SK-N-SH treated with all-trans-retinoic acid at 6 μM for 48 hours (cell line): Measurements from ENCODE around the gene CLSTN2.

Experiments
- OSR1 ChIP-seq: fragments of 250-450 bp; sonication (Bioruptor Pico); IDR thresholded peaks from 2 replicates; pipeline ENCODE4 v1.8.0; 2022; ENCODE audit warnings: moderate library complexity, mild to moderate bottlenecking, inconsistent platforms
- PPARA ChIP-seq: fragments of 250-450 bp; sonication (Bioruptor Pico); IDR thresholded peaks from 2 replicates; pipeline ENCODE4 v1.5.0; 2020; ENCODE audit warnings: mild to moderate bottlenecking, borderline replicate concordance
- RARB ChIP-seq: fragments of 250-450 bp; sonication (Bioruptor Pico); IDR thresholded peaks from 2 replicates; pipeline ENCODE4 v1.8.0; 2021; ENCODE audit warnings: mild to moderate bottlenecking, moderate library complexity
- ZFP3 ChIP-seq: fragments of 250-450 bp; sonication (Bioruptor Pico); IDR thresholded peaks from 2 replicates; pipeline ENCODE4 v1.5.0; 2020; ENCODE audit warnings: mild to moderate bottlenecking, moderate library complexity
- ZNF70 ChIP-seq: fragments of 450-650 bp; formaldehyde crosslinking; IDR thresholded peaks from 2 replicates; pipeline ENCODE4 v1.5.0; 2020; ENCODE audit warnings: mild to moderate bottlenecking, moderate library complexity
- ZNF8 ChIP-seq: fragments of 450-650 bp; formaldehyde crosslinking; IDR thresholded peaks from 2 replicates; pipeline ENCODE4 v1.5.0; 2020; ENCODE audit warnings: mild to moderate bottlenecking, moderate library complexity
- TF ChIP-seq, protein P1 (sequence below): fragments of 250-450 bp; sonication (Bioruptor Pico); IDR thresholded peaks from 2 replicates; pipeline ENCODE4 v1.8.0; 2020; ENCODE audit warnings: mild to moderate bottlenecking, moderate library complexity, borderline replicate concordance

DNA sequence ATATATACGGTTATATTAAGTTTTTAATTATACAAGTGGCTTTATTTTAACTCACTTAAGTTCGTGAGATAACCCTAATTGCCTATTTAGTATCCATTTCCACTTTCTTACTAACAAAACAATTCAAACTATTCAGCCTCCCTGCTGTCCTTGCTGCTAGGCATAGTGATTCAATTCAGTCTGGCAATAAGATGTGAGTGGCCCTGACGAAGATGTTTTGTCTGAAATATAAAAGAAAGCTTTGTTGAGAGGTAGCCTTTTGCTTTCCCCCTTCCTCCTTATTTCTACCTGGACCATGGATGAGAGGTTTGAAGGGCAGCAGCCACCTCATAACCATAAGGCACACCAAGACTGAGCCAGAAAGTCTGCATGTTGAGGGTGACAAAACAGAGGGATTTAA is 653.6 kb downstream of the CLSTN2 start:
- no peak for TF ChIP-seq ZNF8 (CRISPR knock-in tag)
- no peak for TF ChIP-seq OSR1 (CRISPR knock-in tag)
- TF ChIP-seq ZNF70 (CRISPR knock-in tag): no peak
- TF ChIP-seq RARB (CRISPR knock-in tag): no peak
- TF ChIP-seq ZFP3 (CRISPR knock-in tag): no peak
- TF ChIP-seq, protein P1, sequence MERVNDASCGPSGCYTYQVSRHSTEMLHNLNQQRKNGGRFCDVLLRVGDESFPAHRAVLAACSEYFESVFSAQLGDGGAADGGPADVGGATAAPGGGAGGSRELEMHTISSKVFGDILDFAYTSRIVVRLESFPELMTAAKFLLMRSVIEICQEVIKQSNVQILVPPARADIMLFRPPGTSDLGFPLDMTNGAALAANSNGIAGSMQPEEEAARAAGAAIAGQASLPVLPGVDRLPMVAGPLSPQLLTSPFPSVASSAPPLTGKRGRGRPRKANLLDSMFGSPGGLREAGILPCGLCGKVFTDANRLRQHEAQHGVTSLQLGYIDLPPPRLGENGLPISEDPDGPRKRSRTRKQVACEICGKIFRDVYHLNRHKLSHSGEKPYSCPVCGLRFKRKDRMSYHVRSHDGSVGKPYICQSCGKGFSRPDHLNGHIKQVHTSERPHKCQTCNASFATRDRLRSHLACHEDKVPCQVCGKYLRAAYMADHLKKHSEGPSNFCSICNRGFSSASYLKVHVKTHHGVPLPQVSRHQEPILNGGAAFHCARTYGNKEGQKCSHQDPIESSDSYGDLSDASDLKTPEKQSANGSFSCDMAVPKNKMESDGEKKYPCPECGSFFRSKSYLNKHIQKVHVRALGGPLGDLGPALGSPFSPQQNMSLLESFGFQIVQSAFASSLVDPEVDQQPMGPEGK (CRISPR knock-in tag): no peak
- no peak for TF ChIP-seq PPARA (CRISPR knock-in tag)
